HepG2 (cell line): ENCODE results near the gene TOP1. TPM values are rescaled to one million over a fixed set of nuclear protein-coding genes. Genes with fewer than 3 reads are reported as not detected.

Source experiments
- ATRX ChIP-seq: sonication (generic); formaldehyde crosslinking; IDR thresholded peaks from 2 replicates; pipeline ENCODE4 v1.4.0; 2020; ENCODE audit warnings: missing genetic modification reagents, borderline replicate concordance
- BRD4 ChIP-seq: sonication (generic); formaldehyde crosslinking; IDR thresholded peaks from 2 replicates; pipeline ENCODE4 v1.4.0; 2020; ENCODE audit warnings: missing genetic modification reagents
- KDM1A ChIP-seq: IDR thresholded peaks from 2 replicates; pipeline ENCODE4 v1.6.1; 2016; ENCODE audit warnings: missing compliant biosample characterization
- KLF9 ChIP-seq: IDR thresholded peaks from 2 replicates; pipeline ENCODE4 v1.6.1; 2016; ENCODE audit warnings: low read depth
- RFX3 ChIP-seq: IDR thresholded peaks from 2 replicates; pipeline ENCODE4 v1.6.1; 2016; ENCODE audit warnings: missing biosample characterization, missing genetic modification reagents
- SETDB1 ChIP-seq: sonication (generic); formaldehyde crosslinking; IDR thresholded peaks from 2 replicates; pipeline ENCODE4 v1.5.1; 2020; ENCODE audit warnings: missing genetic modification reagents, mild to moderate bottlenecking, borderline replicate concordance
- SMAD1 ChIP-seq: sonication (generic); formaldehyde crosslinking; IDR thresholded peaks from 2 replicates; pipeline ENCODE4 v1.4.0; 2020; ENCODE audit warnings: missing genetic modification reagents, low read depth, mild to moderate bottlenecking, borderline replicate concordance
- SNRNP70 ChIP-seq: fragments of 200-400 bp; formaldehyde crosslinking; IDR thresholded peaks from 2 replicates; pipeline ENCODE4 v1.6.1; 2017; ENCODE audit warnings: mild to moderate bottlenecking, low read depth, low read length, moderate library complexity
- TAF1 ChIP-seq: sonication (generic); formaldehyde crosslinking; IDR thresholded peaks from 2 replicates; pipeline ENCODE4 v1.4.0; 2020; ENCODE audit warnings: missing genetic modification reagents
- TP53 ChIP-seq: sonication (generic); formaldehyde crosslinking; conservative IDR thresholded peaks from 2 replicates; pipeline ENCODE4 v1.4.0; 2020; ENCODE audit warnings: missing genetic modification reagents
- ZNF282 ChIP-seq: fragments of 450-650 bp; IDR thresholded peaks from 2 replicates; pipeline ENCODE4 v1.6.1; 2018; ENCODE audit not compliant: partially characterized antibody
- polyA plus RNA-seq, 8 experiments: library from polyadenylated mRNA; depleted of rRNA in 3 of 8; stranded (reverse) in 7 of 8; unstranded in 1 of 8; fragments of >200 nt; fragmentation: Illumina TruSeq in 4 of 8; extraction: Trizol in 4 of 8; gene quantifications; 2 replicates each; pipeline versions ENCODE4 v1.2.1 to v1.2.3, GENCODE V29; 2011 to 2016; ENCODE audit warnings: low read depth in 4 of 8, missing spikeins in 1 of 8, mixed read lengths in 1 of 8; ENCODE audit not compliant: insufficient read depth in 1 of 8
- total RNA-seq, 5 experiments: library from RNA; depleted of rRNA; stranded (reverse); fragments of >200 nt; fragmentation: Illumina TruSeq; extraction: Trizol; gene quantifications; 2 replicates each; pipeline ENCODE4 v1.2.3, GENCODE V29; 2016; ENCODE audit warnings: low read depth in 1 of 5
- TF ChIP-seq, protein P1 (sequence below): sonication (generic); formaldehyde crosslinking; IDR thresholded peaks from 2 replicates; pipeline ENCODE4 v1.9.0; 2021; ENCODE audit warnings: missing genetic modification reagents, borderline replicate concordance
- TF ChIP-seq, protein P2 (sequence below): IDR thresholded peaks from 2 replicates; pipeline ENCODE4 v1.6.1; 2016
- TF ChIP-seq, protein P3 (sequence below): sonication (generic); formaldehyde crosslinking; IDR thresholded peaks from 2 replicates; pipeline ENCODE4 v1.5.1; 2020; ENCODE audit warnings: missing genetic modification reagents, mild to moderate bottlenecking, borderline replicate concordance
- TF ChIP-seq, protein P4 (sequence below): IDR thresholded peaks from 2 replicates; pipeline ENCODE4 v1.6.1; 2012; ENCODE audit warnings: low read length, improper control_type of control experiment
- TF ChIP-seq, protein P5 (sequence below): IDR thresholded peaks from 2 replicates; pipeline ENCODE4 v1.6.1; 2016; ENCODE audit warnings: missing biosample characterization, missing genetic modification reagents, low read depth
- TF ChIP-seq, protein P6 (sequence below): sonication (generic); formaldehyde crosslinking; IDR thresholded peaks from 2 replicates; pipeline ENCODE4 v1.5.0; 2020; ENCODE audit warnings: mild to moderate bottlenecking, missing genetic modification reagents

TOP1 gene
- total and polyA plus RNA-seq, 2 of the 13 experiments (the other 11 are each of a cell fraction or from before 2014, with no cell fraction given) = 10.2 to 19.4 TPM

DNA sequence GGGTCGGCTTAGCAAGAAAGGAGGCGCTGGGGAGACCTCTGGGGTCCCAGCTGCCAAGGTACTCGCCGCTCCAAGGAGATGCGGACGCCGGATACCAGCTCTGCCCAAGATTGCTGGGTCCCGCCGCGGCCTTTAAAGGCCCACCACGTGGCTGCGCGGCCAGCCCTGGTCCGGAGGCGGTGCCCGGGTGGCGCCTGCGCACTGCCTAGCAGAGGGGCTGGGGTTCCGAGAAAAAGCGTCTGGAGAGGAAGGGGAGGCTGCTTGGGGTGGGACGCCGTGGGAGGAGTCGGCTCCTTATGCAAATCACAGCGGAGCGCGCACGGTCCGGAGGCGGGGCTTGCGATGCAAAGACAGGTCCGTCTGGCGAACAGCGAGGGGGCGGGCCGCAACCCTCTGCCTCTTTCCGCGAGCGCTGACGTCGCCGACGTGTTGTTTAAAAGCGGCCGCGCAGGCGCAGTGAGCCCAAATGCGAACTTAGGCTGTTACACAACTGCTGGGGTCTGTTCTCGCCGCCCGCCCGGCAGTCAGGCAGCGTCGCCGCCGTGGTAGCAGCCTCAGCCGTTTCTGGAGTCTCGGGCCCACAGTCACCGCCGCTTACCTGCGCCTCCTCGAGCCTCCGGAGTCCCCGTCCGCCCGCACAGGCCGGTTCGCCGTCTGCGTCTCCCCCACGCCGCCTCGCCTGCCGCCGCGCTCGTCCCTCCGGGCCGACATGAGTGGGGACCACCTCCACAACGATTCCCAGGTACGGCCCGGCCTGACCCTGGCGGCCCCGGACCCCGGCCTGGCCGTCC is at the start of gene TOP1 (continued):
- TF ChIP-seq, protein P1, sequence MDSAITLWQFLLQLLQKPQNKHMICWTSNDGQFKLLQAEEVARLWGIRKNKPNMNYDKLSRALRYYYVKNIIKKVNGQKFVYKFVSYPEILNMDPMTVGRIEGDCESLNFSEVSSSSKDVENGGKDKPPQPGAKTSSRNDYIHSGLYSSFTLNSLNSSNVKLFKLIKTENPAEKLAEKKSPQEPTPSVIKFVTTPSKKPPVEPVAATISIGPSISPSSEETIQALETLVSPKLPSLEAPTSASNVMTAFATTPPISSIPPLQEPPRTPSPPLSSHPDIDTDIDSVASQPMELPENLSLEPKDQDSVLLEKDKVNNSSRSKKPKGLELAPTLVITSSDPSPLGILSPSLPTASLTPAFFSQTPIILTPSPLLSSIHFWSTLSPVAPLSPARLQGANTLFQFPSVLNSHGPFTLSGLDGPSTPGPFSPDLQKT = peak; percentile 78; the same call in 1 of the 2 replicates
- TF ChIP-seq KDM1A (no peak), SETDB1 (CRISPR knock-in tag) (no peak), TAF1 (CRISPR knock-in tag) (peak; percentile 99), SNRNP70 (no peak), ZNF282 (no peak), BRD4 (CRISPR knock-in tag) (peak; percentile 89; the same call in 1 of the 2 replicates), SMAD1 (CRISPR knock-in tag) (peak; percentile 70; the same call in 1 of the 2 replicates), ATRX (CRISPR knock-in tag) (no peak), RFX3 (CRISPR knock-in tag) (no peak), TP53 (0 out of 2 replicates have a peak, but pooled peaks have one; percentile 60), KLF9 (CRISPR knock-in tag) (no peak)
- TF ChIP-seq, protein P2, sequence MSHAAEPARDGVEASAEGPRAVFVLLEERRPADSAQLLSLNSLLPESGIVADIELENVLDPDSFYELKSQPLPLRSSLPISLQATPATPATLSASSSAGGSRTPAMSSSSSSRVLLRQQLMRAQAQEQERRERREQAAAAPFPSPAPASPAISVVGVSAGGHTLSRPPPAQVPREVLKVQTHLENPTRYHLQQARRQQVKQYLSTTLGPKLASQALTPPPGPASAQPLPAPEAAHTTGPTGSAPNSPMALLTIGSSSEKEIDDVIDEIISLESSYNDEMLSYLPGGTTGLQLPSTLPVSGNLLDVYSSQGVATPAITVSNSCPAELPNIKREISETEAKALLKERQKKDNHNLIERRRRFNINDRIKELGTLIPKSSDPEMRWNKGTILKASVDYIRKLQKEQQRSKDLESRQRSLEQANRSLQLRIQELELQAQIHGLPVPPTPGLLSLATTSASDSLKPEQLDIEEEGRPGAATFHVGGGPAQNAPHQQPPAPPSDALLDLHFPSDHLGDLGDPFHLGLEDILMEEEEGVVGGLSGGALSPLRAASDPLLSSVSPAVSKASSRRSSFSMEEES = peak; percentile 78
- TF ChIP-seq, protein P3, sequence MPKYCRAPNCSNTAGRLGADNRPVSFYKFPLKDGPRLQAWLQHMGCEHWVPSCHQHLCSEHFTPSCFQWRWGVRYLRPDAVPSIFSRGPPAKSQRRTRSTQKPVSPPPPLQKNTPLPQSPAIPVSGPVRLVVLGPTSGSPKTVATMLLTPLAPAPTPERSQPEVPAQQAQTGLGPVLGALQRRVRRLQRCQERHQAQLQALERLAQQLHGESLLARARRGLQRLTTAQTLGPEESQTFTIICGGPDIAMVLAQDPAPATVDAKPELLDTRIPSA (CRISPR knock-in tag) = peak; percentile 11; the same call in 1 of the 2 replicates
- TF ChIP-seq, protein P4, sequence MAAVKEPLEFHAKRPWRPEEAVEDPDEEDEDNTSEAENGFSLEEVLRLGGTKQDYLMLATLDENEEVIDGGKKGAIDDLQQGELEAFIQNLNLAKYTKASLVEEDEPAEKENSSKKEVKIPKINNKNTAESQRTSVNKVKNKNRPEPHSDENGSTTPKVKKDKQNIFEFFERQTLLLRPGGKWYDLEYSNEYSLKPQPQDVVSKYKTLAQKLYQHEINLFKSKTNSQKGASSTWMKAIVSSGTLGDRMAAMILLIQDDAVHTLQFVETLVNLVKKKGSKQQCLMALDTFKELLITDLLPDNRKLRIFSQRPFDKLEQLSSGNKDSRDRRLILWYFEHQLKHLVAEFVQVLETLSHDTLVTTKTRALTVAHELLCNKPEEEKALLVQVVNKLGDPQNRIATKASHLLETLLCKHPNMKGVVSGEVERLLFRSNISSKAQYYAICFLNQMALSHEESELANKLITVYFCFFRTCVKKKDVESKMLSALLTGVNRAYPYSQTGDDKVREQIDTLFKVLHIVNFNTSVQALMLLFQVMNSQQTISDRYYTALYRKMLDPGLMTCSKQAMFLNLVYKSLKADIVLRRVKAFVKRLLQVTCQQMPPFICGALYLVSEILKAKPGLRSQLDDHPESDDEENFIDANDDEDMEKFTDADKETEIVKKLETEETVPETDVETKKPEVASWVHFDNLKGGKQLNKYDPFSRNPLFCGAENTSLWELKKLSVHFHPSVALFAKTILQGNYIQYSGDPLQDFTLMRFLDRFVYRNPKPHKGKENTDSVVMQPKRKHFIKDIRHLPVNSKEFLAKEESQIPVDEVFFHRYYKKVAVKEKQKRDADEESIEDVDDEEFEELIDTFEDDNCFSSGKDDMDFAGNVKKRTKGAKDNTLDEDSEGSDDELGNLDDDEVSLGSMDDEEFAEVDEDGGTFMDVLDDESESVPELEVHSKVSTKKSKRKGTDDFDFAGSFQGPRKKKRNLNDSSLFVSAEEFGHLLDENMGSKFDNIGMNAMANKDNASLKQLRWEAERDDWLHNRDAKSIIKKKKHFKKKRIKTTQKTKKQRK = no peak
- TF ChIP-seq, protein P5, sequence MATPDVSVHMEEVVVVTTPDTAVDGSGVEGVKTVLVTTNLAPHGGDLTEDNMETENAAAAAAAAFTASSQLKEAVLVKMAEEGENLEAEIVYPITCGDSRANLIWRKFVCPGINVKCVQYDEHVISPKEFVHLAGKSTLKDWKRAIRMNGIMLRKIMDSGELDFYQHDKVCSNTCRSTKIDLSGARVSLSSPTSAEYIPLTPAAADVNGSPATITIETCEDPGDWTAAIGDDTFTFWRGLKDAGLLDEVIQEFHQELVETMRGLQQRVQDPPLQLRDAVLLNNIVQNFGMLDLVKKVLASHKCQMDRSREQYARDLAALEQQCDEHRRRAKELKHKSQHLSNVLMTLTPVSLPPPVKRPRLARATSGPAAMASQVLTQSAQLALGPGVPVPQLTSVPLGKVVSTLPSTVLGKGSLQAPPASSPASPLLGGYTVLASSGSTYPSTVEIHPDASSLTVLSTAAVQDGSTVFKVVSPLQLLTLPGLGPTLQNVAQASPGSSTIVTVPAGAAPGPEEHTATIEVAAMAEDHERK = peak; percentile 74
- TF ChIP-seq, protein P6, sequence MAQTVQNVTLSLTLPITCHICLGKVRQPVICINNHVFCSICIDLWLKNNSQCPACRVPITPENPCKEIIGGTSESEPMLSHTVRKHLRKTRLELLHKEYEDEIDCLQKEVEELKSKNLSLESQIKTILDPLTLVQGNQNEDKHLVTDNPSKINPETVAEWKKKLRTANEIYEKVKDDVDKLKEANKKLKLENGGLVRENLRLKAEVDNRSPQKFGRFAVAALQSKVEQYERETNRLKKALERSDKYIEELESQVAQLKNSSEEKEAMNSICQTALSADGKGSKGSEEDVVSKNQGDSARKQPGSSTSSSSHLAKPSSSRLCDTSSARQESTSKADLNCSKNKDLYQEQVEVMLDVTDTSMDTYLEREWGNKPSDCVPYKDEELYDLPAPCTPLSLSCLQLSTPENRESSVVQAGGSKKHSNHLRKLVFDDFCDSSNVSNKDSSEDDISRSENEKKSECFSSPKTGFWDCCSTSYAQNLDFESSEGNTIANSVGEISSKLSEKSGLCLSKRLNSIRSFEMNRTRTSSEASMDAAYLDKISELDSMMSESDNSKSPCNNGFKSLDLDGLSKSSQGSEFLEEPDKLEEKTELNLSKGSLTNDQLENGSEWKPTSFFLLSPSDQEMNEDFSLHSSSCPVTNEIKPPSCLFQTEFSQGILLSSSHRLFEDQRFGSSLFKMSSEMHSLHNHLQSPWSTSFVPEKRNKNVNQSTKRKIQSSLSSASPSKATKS = no peak
